ENCODE measurements around the gene IGSF8. TPM values are rescaled to one million over a fixed set of nuclear protein-coding genes. Genes with fewer than 3 reads are reported as not detected.

The IGSF8 gene
- polyA plus RNA-seq, 1 donor from 2014 or later: 27.3 TPM

DNA sequence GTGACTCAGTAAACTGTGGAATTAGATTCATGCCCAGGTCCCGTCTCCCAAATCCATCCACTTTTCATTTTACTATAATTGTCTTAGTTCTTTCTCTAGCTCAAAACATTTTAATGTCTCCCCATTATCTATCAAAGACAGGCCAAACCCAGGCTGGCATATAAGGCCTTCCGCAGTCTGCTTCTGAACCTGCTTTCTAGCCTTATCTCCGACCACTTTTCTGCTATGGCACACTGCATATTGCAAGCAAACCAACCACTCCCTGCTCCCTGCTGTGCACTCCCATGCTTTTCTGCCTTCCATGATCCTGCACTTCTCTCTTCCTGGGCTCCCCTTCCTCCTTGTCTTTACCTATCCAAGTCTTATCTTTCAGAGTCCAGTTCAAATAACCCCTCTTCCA lies 49.3 kb downstream of the IGSF8 start:
- Histone ChIP-seq H3F3A (ENCODE audit: insufficient read depth, low read length, poor library complexity, severe bottlenecking) (no peaks in the 10 kb centered on the region), H3K36me3 (ENCODE audit: insufficient read depth, low read length) (no peaks in the 10 kb centered on the region), H3K9me3 (ENCODE audit: low read length) (no peaks in the 10 kb centered on the region), H2AFZ (ENCODE audit: low read depth, low read length) (no peak overlapping the region), H4K20me1 (ENCODE audit: insufficient read depth) (no peaks in the 10 kb centered on the region), H3K4me3 (ENCODE audit: low read length) (no peak overlapping the region), H3K9me2 (ENCODE audit: insufficient read depth, low read length) (no peaks in the 10 kb centered on the region), H3K79me2 (replicated peaks; ENCODE audit: insufficient read depth, low read length) (no peaks in the 10 kb centered on the region), H3K9ac (ENCODE audit: low read length) (no peak overlapping the region), H3K27ac (ENCODE audit: low read length) (no peak overlapping the region), H3K27me3 (ENCODE audit: insufficient read depth, low read depth, low read length) (no peaks in the 10 kb centered on the region), H3K4me2 (ENCODE audit: low read length) (no peak overlapping the region)
- TF ChIP-seq RAD21 (conservative IDR thresholded peaks at IDR 0.05) (no peak), MXI1 (conservative IDR thresholded peaks at IDR 0.05; ENCODE audit: poor library complexity, severe bottlenecking) (no peak), EZH2 (IDR thresholded peaks at IDR 0.05; ENCODE audit: borderline replicate concordance, insufficient read depth, low read length, poor library complexity, severe bottlenecking) (no peak), REST (IDR thresholded peaks at IDR 0.05; ENCODE audit: borderline replicate concordance) (no peak), TAF1 (IDR thresholded peaks at IDR 0.05; ENCODE audit: low read depth) (no peak), POLR2AphosphoS5 (IDR thresholded peaks at IDR 0.05) (no peak), CTCF (IDR thresholded peaks at IDR 0.05; ENCODE audit: poor library complexity, severe bottlenecking) (no peak), SMC3 (conservative IDR thresholded peaks at IDR 0.05; ENCODE audit: poor library complexity) (no peak), EP300 (conservative IDR thresholded peaks at IDR 0.05; ENCODE audit: poor library complexity, severe bottlenecking) (no peak)

DNA sequence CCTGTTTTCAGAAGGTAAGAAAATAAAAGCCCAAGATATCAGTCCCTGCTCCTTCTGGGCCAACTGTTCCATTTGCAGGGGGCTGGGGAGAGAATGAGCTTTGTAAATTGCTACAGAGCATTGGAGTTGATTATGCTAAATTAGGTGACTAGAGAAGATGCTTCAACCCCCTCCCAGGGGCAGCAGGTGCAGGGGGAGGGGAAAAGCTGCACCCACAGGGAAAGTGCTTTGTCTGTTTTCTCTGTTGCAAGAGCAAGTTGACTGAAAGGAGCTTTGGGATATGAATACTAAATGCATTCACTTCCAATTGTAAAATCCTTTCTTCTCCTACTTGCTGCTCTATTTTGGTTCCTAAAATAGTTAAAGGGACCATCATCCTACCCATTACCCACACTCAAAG lies 50.1 kb downstream of the IGSF8 start:
- H3K4me2 ChIP-seq (ENCODE audit: low read length): no peak overlapping the region

More for the DNA sequence above, 50.1 kb downstream of the IGSF8 start:
- no peaks in the 10 kb centered on the region for H3F3A ChIP-seq (ENCODE audit: insufficient read depth, low read length, poor library complexity, severe bottlenecking)
- H3K9me3 ChIP-seq (ENCODE audit: low read length): no peaks in the 10 kb centered on the region
- no peaks in the 10 kb centered on the region for H3K79me2 ChIP-seq (replicated peaks; ENCODE audit: insufficient read depth, low read length)
- no peak overlapping the region for H2AFZ ChIP-seq (ENCODE audit: low read depth, low read length)
- no peak overlapping the region for H3K27ac ChIP-seq (ENCODE audit: low read length)
- no peaks in the 10 kb centered on the region for H3K36me3 ChIP-seq (ENCODE audit: insufficient read depth, low read length)
- no peak overlapping the region for H3K9ac ChIP-seq (ENCODE audit: low read length)
- no peaks in the 10 kb centered on the region for H4K20me1 ChIP-seq (ENCODE audit: insufficient read depth)
- no peak overlapping the region for H3K4me3 ChIP-seq (ENCODE audit: low read length)
- TF ChIP-seq RAD21 (conservative IDR thresholded peaks at IDR 0.05): no peak
- no peak for TF ChIP-seq POLR2AphosphoS5 (IDR thresholded peaks at IDR 0.05)
- no peak for TF ChIP-seq EZH2 (IDR thresholded peaks at IDR 0.05; ENCODE audit: borderline replicate concordance, insufficient read depth, low read length, poor library complexity, severe bottlenecking)
- TF ChIP-seq TAF1 (IDR thresholded peaks at IDR 0.05; ENCODE audit: low read depth): no peak
- no peak for TF ChIP-seq EP300 (conservative IDR thresholded peaks at IDR 0.05; ENCODE audit: poor library complexity, severe bottlenecking)
- no peak for TF ChIP-seq MXI1 (conservative IDR thresholded peaks at IDR 0.05; ENCODE audit: poor library complexity, severe bottlenecking)
- TF ChIP-seq SMC3 (conservative IDR thresholded peaks at IDR 0.05; ENCODE audit: poor library complexity): no peak
- no peak for TF ChIP-seq CTCF (IDR thresholded peaks at IDR 0.05; ENCODE audit: poor library complexity, severe bottlenecking)
- TF ChIP-seq REST (IDR thresholded peaks at IDR 0.05; ENCODE audit: borderline replicate concordance): no peak
- no peaks in the 10 kb centered on the region for H3K27me3 ChIP-seq (ENCODE audit: insufficient read depth, low read depth, low read length)
- no peaks in the 10 kb centered on the region for H3K9me2 ChIP-seq (ENCODE audit: insufficient read depth, low read length)
